Liver (tissue), 9 donors: ENCODE results near the gene RAMP3. TPM values are rescaled to one million over a fixed set of nuclear protein-coding genes. Genes with fewer than 3 reads are reported as not detected.

ENCODE experiments used
- DNase-seq: peaks from one replicate; pipeline ENCODE4 v3.0.0-alpha.2; 2017; ENCODE audit warnings: low spot score
- H3K27ac ChIP-seq, 2 donors: one replicate each; pipeline ENCODE4 v1.7.0; 2013; ENCODE audit warnings: inconsistent platforms in 2 of 2, low read length in 2 of 2, control low read depth in 1 of 2, low read depth in 1 of 2, mild to moderate bottlenecking in 1 of 2
- H3K27me3 ChIP-seq, 4 donors: one replicate each; pipeline versions ENCODE4 v1.6.1 to v1.7.0; 2013; ENCODE audit warnings: low read length in 3 of 4, inconsistent platforms in 1 of 4, mild to moderate bottlenecking in 1 of 4, moderate library complexity in 1 of 4; ENCODE audit not compliant: control insufficient read depth in 4 of 4, insufficient read depth in 4 of 4
- H3K36me3 ChIP-seq, 4 donors: one replicate each; pipeline versions ENCODE4 v1.6.1 to v1.7.0; 2013; ENCODE audit warnings: low read length in 3 of 4, mild to moderate bottlenecking in 3 of 4, low read depth in 1 of 4, moderate library complexity in 1 of 4; ENCODE audit not compliant: control insufficient read depth in 4 of 4, insufficient read depth in 3 of 4
- H3K4me1 ChIP-seq, 4 donors: one replicate each; pipeline versions ENCODE4 v1.6.1 to v1.7.0; 2013; ENCODE audit warnings: low read length in 3 of 4, mild to moderate bottlenecking in 3 of 4, moderate library complexity in 1 of 4; ENCODE audit not compliant: control insufficient read depth in 4 of 4, insufficient read depth in 4 of 4
- H3K4me3 ChIP-seq, 3 donors: one replicate each; pipeline versions ENCODE4 v1.6.1 to v1.7.0; 2013; ENCODE audit warnings: low read length in 3 of 3, control low read depth in 1 of 3, low read depth in 1 of 3, mild to moderate bottlenecking in 1 of 3
- H3K9ac ChIP-seq, 2 donors: one replicate each; pipeline ENCODE4 v1.7.0; 2013; ENCODE audit warnings: low read length in 2 of 2, mild to moderate bottlenecking in 2 of 2, moderate library complexity in 2 of 2, control low read depth in 1 of 2, low read depth in 1 of 2
- H3K9me3 ChIP-seq, 4 donors: one replicate each; pipeline versions ENCODE4 v1.6.1 to v1.7.0; 2013; ENCODE audit warnings: low read length in 3 of 4; ENCODE audit not compliant: control insufficient read depth in 4 of 4
- EGR1 ChIP-seq, 2 donors: IDR thresholded peaks; 2 replicates each; pipeline ENCODE4 v1.6.1; 2016 to 2018; ENCODE audit warnings: antibody characterized with exemption in 2 of 2, low read depth in 2 of 2
- FOXA1 ChIP-seq: IDR thresholded peaks from 2 replicates; pipeline ENCODE4 v1.6.1; 2016; ENCODE audit warnings: antibody characterized with exemption
- FOXA2 ChIP-seq: IDR thresholded peaks from 2 replicates; pipeline ENCODE4 v1.6.1; 2016; ENCODE audit warnings: antibody characterized with exemption
- GABPA ChIP-seq, 2 donors: IDR thresholded peaks in 1 of 2; conservative IDR thresholded peaks in 1 of 2; 2 replicates each; pipeline ENCODE4 v1.6.1; 2016; ENCODE audit warnings: antibody characterized with exemption in 2 of 2, mild to moderate bottlenecking in 1 of 2, moderate library complexity in 1 of 2
- HNF4A ChIP-seq, 2 donors: conservative IDR thresholded peaks; 2 replicates each; pipeline ENCODE4 v1.6.1; 2016; ENCODE audit warnings: antibody characterized with exemption in 2 of 2, mild to moderate bottlenecking in 2 of 2
- HNF4G ChIP-seq: IDR thresholded peaks from 2 replicates; pipeline ENCODE4 v1.6.1; 2016; ENCODE audit warnings: antibody characterized with exemption
- JUND ChIP-seq, 2 donors: IDR thresholded peaks; 2 replicates each; pipeline ENCODE4 v1.6.1; 2016; ENCODE audit warnings: antibody characterized with exemption in 2 of 2
- NR2F2 ChIP-seq: IDR thresholded peaks from 2 replicates; pipeline ENCODE4 v1.6.1; 2016; ENCODE audit warnings: antibody characterized with exemption
- RAD21 ChIP-seq, 2 donors: IDR thresholded peaks; 2 replicates each; pipeline ENCODE4 v1.6.1; 2016; ENCODE audit warnings: antibody characterized with exemption in 2 of 2, mild to moderate bottlenecking in 2 of 2
- RXRA ChIP-seq, 2 donors: IDR thresholded peaks; 2 replicates each; pipeline ENCODE4 v1.6.1; 2017 to 2018; ENCODE audit warnings: antibody characterized with exemption in 2 of 2, mild to moderate bottlenecking in 1 of 2
- SP1 ChIP-seq: IDR thresholded peaks from 2 replicates; pipeline ENCODE4 v1.6.1; 2018; ENCODE audit warnings: antibody characterized with exemption, mild to moderate bottlenecking
- TAF1 ChIP-seq: conservative IDR thresholded peaks from 2 replicates; pipeline ENCODE4 v1.6.1; 2016; ENCODE audit warnings: antibody characterized with exemption, mild to moderate bottlenecking
- YY1 ChIP-seq: IDR thresholded peaks from 2 replicates; pipeline ENCODE4 v1.6.1; 2016; ENCODE audit warnings: antibody characterized with exemption, mild to moderate bottlenecking
- WGBS: extraction: QIAGEN DNeasy Blood & Tissue Kit; methylation state at CpG from one replicate; pipeline ENCODE4 v1.1.7; 2013; 5-methylcytosine and 5-hydroxymethylcytosine counted together
- polyA plus RNA-seq, 2 donors: library from polyadenylated mRNA; stranded (reverse) in 1 of 2; unstranded in 1 of 2; fragments of 200-250 nt in 1 of 2; fragments of >200 nt in 1 of 2; fragmentation: Nextera tagmentation in 1 of 2; extraction: Ambion mirVana in 1 of 2; gene quantifications; one replicate each; pipeline versions ENCODE4 v1.2.1 to v1.2.3, GENCODE V29; 2013 to 2015
- total RNA-seq, 2 donors: library from RNA; depleted of rRNA; stranded (reverse); fragments of >200 nt; gene quantifications; one replicate each; pipeline ENCODE4 v1.2.3, GENCODE V29; 2014
- TF ChIP-seq, protein P1 (sequence below): IDR thresholded peaks from 2 replicates; pipeline ENCODE4 v1.6.1; 2016; ENCODE audit warnings: antibody characterized with exemption
- TF ChIP-seq, protein P2 (sequence below): IDR thresholded peaks from 2 replicates; pipeline ENCODE4 v1.6.1; 2016; ENCODE audit warnings: antibody characterized with exemption
- TF ChIP-seq, protein P3 (sequence below): IDR thresholded peaks from 2 replicates; pipeline ENCODE4 v1.6.1; 2016; ENCODE audit warnings: antibody characterized with exemption
- TF ChIP-seq, protein P4 (sequence below): IDR thresholded peaks from 2 replicates; pipeline ENCODE4 v1.6.1; 2016; ENCODE audit warnings: antibody characterized with exemption, mild to moderate bottlenecking
- TF ChIP-seq, protein P5 (sequence below): fragments of 150-350 bp; IDR thresholded peaks from 2 replicates; pipeline ENCODE4 v1.5.1; 2017; ENCODE audit warnings: improper control_type of control experiment, low read depth, low read length; ENCODE audit not compliant: missing input control
- donor health status: healthy.
- donor health status: healthy.
- donor health status: healthy.
- donor health status: healthy.
- donor health status: healthy.

Gene RAMP3
- total and polyA plus RNA-seq, 4 donors: 2.3 to 30.0 (median 22.2) TPM

DNA sequence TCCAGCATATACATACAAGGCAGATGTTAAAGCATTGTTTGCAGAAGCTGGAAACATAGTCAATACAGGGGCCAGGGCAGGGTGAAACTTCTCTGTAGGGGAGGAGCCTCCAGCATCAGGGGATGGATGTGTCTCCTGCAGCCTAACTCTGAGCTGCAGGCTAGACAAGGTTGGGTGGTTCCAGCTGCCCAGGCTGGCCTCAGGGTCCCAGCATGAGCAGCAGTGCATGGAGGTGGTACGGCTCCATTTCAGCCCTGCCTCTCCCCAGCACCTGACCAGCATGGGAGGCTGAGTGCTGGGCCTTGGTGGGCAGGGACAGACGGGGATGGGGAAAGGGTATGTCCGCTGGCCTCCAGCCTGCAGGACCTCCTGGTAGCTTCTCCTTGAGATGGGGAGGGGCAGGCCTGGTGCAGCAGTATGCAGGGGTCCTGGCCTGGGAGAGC lies 38.7 kb upstream of the RAMP3 start:
- TF ChIP-seq NR2F2 (no peak), FOXA1 (no peak), FOXA2 (no peak), JUND (IDR thresholded peaks at IDR 0.05) (no peak), HNF4A (conservative IDR thresholded peaks at IDR 0.05) (no peak), RXRA (IDR thresholded peaks at IDR 0.05) (no peak), HNF4G (no peak), GABPA (IDR thresholded peaks at IDR 0.05 in 1 of 2, conservative IDR thresholded peaks at IDR 0.05 in 1 of 2) (no peak), SP1 (no peak), TAF1 (no peak), YY1 (no peak), EGR1 (IDR thresholded peaks at IDR 0.05; ENCODE audit: low read depth in 2 of 2) (no peak), RAD21 (IDR thresholded peaks at IDR 0.05) (no peak)
- TF ChIP-seq, protein P1, sequence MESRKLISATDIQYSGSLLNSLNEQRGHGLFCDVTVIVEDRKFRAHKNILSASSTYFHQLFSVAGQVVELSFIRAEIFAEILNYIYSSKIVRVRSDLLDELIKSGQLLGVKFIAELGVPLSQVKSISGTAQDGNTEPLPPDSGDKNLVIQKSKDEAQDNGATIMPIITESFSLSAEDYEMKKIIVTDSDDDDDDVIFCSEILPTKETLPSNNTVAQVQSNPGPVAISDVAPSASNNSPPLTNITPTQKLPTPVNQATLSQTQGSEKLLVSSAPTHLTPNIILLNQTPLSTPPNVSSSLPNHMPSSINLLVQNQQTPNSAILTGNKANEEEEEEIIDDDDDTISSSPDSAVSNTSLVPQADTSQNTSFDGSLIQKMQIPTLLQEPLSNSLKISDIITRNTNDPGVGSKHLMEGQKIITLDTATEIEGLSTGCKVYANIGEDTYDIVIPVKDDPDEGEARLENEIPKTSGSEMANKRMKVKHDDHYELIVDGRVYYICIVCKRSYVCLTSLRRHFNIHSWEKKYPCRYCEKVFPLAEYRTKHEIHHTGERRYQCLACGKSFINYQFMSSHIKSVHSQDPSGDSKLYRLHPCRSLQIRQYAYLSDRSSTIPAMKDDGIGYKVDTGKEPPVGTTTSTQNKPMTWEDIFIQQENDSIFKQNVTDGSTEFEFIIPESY: no peak
- TF ChIP-seq, protein P2, sequence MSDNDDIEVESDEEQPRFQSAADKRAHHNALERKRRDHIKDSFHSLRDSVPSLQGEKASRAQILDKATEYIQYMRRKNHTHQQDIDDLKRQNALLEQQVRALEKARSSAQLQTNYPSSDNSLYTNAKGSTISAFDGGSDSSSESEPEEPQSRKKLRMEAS: no peak
- TF ChIP-seq, protein P3, sequence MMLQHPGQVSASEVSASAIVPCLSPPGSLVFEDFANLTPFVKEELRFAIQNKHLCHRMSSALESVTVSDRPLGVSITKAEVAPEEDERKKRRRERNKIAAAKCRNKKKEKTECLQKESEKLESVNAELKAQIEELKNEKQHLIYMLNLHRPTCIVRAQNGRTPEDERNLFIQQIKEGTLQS: no peak
- TF ChIP-seq, protein P4, sequence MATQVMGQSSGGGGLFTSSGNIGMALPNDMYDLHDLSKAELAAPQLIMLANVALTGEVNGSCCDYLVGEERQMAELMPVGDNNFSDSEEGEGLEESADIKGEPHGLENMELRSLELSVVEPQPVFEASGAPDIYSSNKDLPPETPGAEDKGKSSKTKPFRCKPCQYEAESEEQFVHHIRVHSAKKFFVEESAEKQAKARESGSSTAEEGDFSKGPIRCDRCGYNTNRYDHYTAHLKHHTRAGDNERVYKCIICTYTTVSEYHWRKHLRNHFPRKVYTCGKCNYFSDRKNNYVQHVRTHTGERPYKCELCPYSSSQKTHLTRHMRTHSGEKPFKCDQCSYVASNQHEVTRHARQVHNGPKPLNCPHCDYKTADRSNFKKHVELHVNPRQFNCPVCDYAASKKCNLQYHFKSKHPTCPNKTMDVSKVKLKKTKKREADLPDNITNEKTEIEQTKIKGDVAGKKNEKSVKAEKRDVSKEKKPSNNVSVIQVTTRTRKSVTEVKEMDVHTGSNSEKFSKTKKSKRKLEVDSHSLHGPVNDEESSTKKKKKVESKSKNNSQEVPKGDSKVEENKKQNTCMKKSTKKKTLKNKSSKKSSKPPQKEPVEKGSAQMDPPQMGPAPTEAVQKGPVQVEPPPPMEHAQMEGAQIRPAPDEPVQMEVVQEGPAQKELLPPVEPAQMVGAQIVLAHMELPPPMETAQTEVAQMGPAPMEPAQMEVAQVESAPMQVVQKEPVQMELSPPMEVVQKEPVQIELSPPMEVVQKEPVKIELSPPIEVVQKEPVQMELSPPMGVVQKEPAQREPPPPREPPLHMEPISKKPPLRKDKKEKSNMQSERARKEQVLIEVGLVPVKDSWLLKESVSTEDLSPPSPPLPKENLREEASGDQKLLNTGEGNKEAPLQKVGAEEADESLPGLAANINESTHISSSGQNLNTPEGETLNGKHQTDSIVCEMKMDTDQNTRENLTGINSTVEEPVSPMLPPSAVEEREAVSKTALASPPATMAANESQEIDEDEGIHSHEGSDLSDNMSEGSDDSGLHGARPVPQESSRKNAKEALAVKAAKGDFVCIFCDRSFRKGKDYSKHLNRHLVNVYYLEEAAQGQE: no peak
- TF ChIP-seq, protein P5, sequence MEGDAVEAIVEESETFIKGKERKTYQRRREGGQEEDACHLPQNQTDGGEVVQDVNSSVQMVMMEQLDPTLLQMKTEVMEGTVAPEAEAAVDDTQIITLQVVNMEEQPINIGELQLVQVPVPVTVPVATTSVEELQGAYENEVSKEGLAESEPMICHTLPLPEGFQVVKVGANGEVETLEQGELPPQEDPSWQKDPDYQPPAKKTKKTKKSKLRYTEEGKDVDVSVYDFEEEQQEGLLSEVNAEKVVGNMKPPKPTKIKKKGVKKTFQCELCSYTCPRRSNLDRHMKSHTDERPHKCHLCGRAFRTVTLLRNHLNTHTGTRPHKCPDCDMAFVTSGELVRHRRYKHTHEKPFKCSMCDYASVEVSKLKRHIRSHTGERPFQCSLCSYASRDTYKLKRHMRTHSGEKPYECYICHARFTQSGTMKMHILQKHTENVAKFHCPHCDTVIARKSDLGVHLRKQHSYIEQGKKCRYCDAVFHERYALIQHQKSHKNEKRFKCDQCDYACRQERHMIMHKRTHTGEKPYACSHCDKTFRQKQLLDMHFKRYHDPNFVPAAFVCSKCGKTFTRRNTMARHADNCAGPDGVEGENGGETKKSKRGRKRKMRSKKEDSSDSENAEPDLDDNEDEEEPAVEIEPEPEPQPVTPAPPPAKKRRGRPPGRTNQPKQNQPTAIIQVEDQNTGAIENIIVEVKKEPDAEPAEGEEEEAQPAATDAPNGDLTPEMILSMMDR: no peak
- no peak overlapping the region for H3K27ac ChIP-seq
- 94% methylated on average over 3 of the region's 3 CpGs for WGBS
- H3K36me3 ChIP-seq: no peaks in the 10 kb centered on the region
- H3K4me3 ChIP-seq: no peak overlapping the region
- H3K9me3 ChIP-seq: no peaks in the 10 kb centered on the region
- DNase-seq: no peak
- H3K4me1 ChIP-seq: no peaks in the 10 kb centered on the region
- H3K27me3 ChIP-seq: no peaks in the 10 kb centered on the region
- no peak overlapping the region for H3K9ac ChIP-seq
